ENCODE results near the gene EPS8L1. TPM values are rescaled to one million over a fixed set of nuclear protein-coding genes. Genes with fewer than 3 reads are reported as not detected.

Gene EPS8L1
- total RNA-seq, 2 experiments from 2014 or later, result 2.2 to 2.7 TPM

GRCh38 chr19:55071913-55072312, 3.8 kb upstream of the EPS8L1 start:
- Mint-ChIP-seq H3K9me3 (peaks cover 3% of the 10 kb centered on the region), H3K4me3 (no peak overlapping the region), H3K27me3 (peaks cover 63% of the 10 kb centered on the region), H3K27ac (no peak overlapping the region), H3K36me3 (no peaks in the 10 kb centered on the region), H3K4me1 (ENCODE audit: low read depth) (peaks cover 7% of the 10 kb centered on the region)
- DNase-seq, result no peak
- intact Hi-C loops (cut with micrococcal nuclease), result no loop called here
- POLR2A ChIA-PET, result no interaction called here
- CTCF ChIA-PET, result no interaction called here

- no peak for DNase-seq
- Mint-ChIP-seq H3K4me1 (ENCODE audit: low read depth) (peaks cover 12% of the 10 kb centered on the region), H3K27ac (no peak overlapping the region), H3K27me3 (peaks cover 52% of the 10 kb centered on the region), H3K4me3 (no peak overlapping the region), H3K9me3 (peaks cover 3% of the 10 kb centered on the region), H3K36me3 (peaks cover 2% of the 10 kb centered on the region)
- CTCF ChIA-PET, result no interaction called here
- intact Hi-C loops (cut with micrococcal nuclease), result no loop called here
- POLR2A ChIA-PET, result no interaction called here
These were observed 652 bp downstream of the EPS8L1 start for GRCh38 chr19:55076321-55076720.

- Mint-ChIP-seq H3K9me3 (peaks cover 3% of the 10 kb centered on the region), H3K36me3 (peaks cover 2% of the 10 kb centered on the region), H3K4me1 (ENCODE audit: low read depth) (peaks cover 16% of the 10 kb centered on the region), H3K4me3 (no peak overlapping the region), H3K27me3 (peaks cover 51% of the 10 kb centered on the region), H3K27ac (no peak overlapping the region)
- intact Hi-C loops (cut with micrococcal nuclease), result no loop called here
- CTCF ChIA-PET, result no interaction called here
- POLR2A ChIA-PET, result no interaction called here
- DNase-seq, result no peak
These were observed 1.4 kb downstream of the EPS8L1 start for GRCh38 chr19:55077106-55077505.

GRCh38 chr19:55078996-55079395, 3.3 kb downstream of the EPS8L1 start:
- CTCF ChIA-PET, result no interaction called here
- Mint-ChIP-seq H3K4me1 (ENCODE audit: low read depth) (peaks cover 23% of the 10 kb centered on the region), H3K4me3 (no peak overlapping the region), H3K27ac (no peak overlapping the region), H3K36me3 (peaks cover 2% of the 10 kb centered on the region), H3K27me3 (peaks cover 55% of the 10 kb centered on the region), H3K9me3 (no peaks in the 10 kb centered on the region)
- intact Hi-C loops (cut with micrococcal nuclease), result no loop called here
- no peak for DNase-seq
- POLR2A ChIA-PET, result no interaction called here

GRCh38 chr19:55079400-55080038, 3.9 kb downstream of the EPS8L1 start:
- H3K4me1 Mint-ChIP-seq (ENCODE audit: low read depth), result peaks cover 23% of the 10 kb centered on the region
- intact Hi-C loops (cut with micrococcal nuclease), result loop anchor here (2.0 kb wide), 1 partner anchor 37 kb away; the partner anchor contains the start of gene PPP1R12C
- DNase-seq, result no peak
- POLR2A ChIA-PET, result no interaction called here
- no peaks in the 10 kb centered on the region for H3K9me3 Mint-ChIP-seq
- H3K27me3 Mint-ChIP-seq, result peaks cover 56% of the 10 kb centered on the region
- no peak overlapping the region for H3K27ac Mint-ChIP-seq
- H3K36me3 Mint-ChIP-seq, result peaks cover 2% of the 10 kb centered on the region
- no peak overlapping the region for H3K4me3 Mint-ChIP-seq
- CTCF ChIA-PET, result no interaction called here

GRCh38 chr19:55080121-55080967, 4.7 kb downstream of the EPS8L1 start:
- intact Hi-C loops (cut with micrococcal nuclease), result loop anchor here (2.0 kb wide), 1 partner anchor 36 kb away; the partner anchor contains the start of gene PPP1R12C
- H3K36me3 Mint-ChIP-seq, result peaks cover 2% of the 10 kb centered on the region
- H3K27me3 Mint-ChIP-seq, result peaks cover 55% of the 10 kb centered on the region
- peak overlapping the region; percentile 72 for H3K4me3 Mint-ChIP-seq
- peaks cover 23% of the 10 kb centered on the region for H3K4me1 Mint-ChIP-seq (ENCODE audit: low read depth)
- H3K9me3 Mint-ChIP-seq, result no peaks in the 10 kb centered on the region
- POLR2A ChIA-PET, result no interaction called here
- CTCF ChIA-PET, result interaction anchor here (0.6 kb wide), 1 partner anchor 14 kb away, joined by 3 read pairs; no protein-coding TSS in a partner anchor
- peak; percentile 85 for DNase-seq
- no peak overlapping the region for H3K27ac Mint-ChIP-seq

GRCh38 chr19:55080968-55081769, 5.5 kb downstream of the EPS8L1 start:
- POLR2A ChIA-PET, result no interaction called here
- Mint-ChIP-seq H3K27me3 (peaks cover 57% of the 10 kb centered on the region), H3K36me3 (peaks cover 2% of the 10 kb centered on the region), H3K4me3 (peak overlapping the region; percentile 72), H3K27ac (no peak overlapping the region), H3K9me3 (no peaks in the 10 kb centered on the region), H3K4me1 (ENCODE audit: low read depth) (peaks cover 23% of the 10 kb centered on the region)
- peak; percentile 96 for DNase-seq
- CTCF ChIA-PET, result no interaction called here
- intact Hi-C loops (cut with micrococcal nuclease), result loop anchor here (1.0 to 2.0 kb wide), 2 partner anchors 18 to 36 kb away; partner anchors contain the start of genes PPP1R12C and RDH13

GRCh38 chr19:55081770-55082019, 6.0 kb downstream of the EPS8L1 start:
- intact Hi-C loops (cut with micrococcal nuclease), result loop anchor here (1.0 to 2.0 kb wide), 2 partner anchors 18 to 35 kb away; partner anchors contain the start of genes PPP1R12C and RDH13
- Mint-ChIP-seq H3K27ac (no peak overlapping the region), H3K4me1 (ENCODE audit: low read depth) (peaks cover 23% of the 10 kb centered on the region), H3K4me3 (peak overlapping the region; percentile 72), H3K36me3 (peaks cover 2% of the 10 kb centered on the region), H3K9me3 (no peaks in the 10 kb centered on the region), H3K27me3 (peaks cover 55% of the 10 kb centered on the region)
- ChIA-PET CTCF (no interaction called here), POLR2A (no interaction called here)
- no peak for DNase-seq

- POLR2A ChIA-PET, result no interaction called here
- Mint-ChIP-seq H3K9me3 (no peaks in the 10 kb centered on the region), H3K36me3 (peaks cover 2% of the 10 kb centered on the region), H3K27ac (no peak overlapping the region), H3K4me3 (peak overlapping the region; percentile 46), H3K27me3 (peaks cover 52% of the 10 kb centered on the region), H3K4me1 (ENCODE audit: low read depth) (peaks cover 27% of the 10 kb centered on the region)
- DNase-seq, result peak; percentile 67
- intact Hi-C loops (cut with micrococcal nuclease), result no loop called here
- CTCF ChIA-PET, result no interaction called here
These were observed 6.6 kb downstream of the EPS8L1 start for GRCh38 chr19:55082020-55082851.

GRCh38 chr19:55083004-55083850, 7.6 kb downstream of the EPS8L1 start:
- Mint-ChIP-seq H3K9me3 (no peaks in the 10 kb centered on the region), H3K27ac (no peak overlapping the region), H3K27me3 (peaks cover 62% of the 10 kb centered on the region), H3K4me3 (no peak overlapping the region), H3K36me3 (peaks cover 3% of the 10 kb centered on the region), H3K4me1 (ENCODE audit: low read depth) (peaks cover 36% of the 10 kb centered on the region)
- no peak for DNase-seq
- ChIA-PET CTCF (interaction anchor here (0.8 kb wide), 1 partner anchor 77 kb away, joined by 3 read pairs; no protein-coding TSS in a partner anchor), POLR2A (no interaction called here)
- intact Hi-C loops (cut with micrococcal nuclease), result no loop called here

GRCh38 chr19:55084416-55084815, 8.7 kb downstream of the EPS8L1 start:
- ChIA-PET POLR2A (no interaction called here), CTCF (no interaction called here)
- Mint-ChIP-seq H3K27ac (no peak overlapping the region), H3K36me3 (peaks cover 6% of the 10 kb centered on the region), H3K4me3 (no peak overlapping the region), H3K9me3 (no peaks in the 10 kb centered on the region), H3K27me3 (peaks cover 62% of the 10 kb centered on the region), H3K4me1 (ENCODE audit: low read depth) (peaks cover 43% of the 10 kb centered on the region)
- DNase-seq, result no peak
- intact Hi-C loops (cut with micrococcal nuclease), result no loop called here

Data from activated CD4-positive, alpha-beta memory T cell treated with anti-CD3 and anti-CD28 coated beads for 36 hours (primary cell).